ENCODE measurements around the gene ANO2. TPM values are rescaled to one million over a fixed set of nuclear protein-coding genes. Genes with fewer than 3 reads are reported as not detected.

ANO2 gene
- total and polyA plus RNA-seq, 2 experiments from 2014 or later = 2.3 to 4.6 TPM

DNA sequence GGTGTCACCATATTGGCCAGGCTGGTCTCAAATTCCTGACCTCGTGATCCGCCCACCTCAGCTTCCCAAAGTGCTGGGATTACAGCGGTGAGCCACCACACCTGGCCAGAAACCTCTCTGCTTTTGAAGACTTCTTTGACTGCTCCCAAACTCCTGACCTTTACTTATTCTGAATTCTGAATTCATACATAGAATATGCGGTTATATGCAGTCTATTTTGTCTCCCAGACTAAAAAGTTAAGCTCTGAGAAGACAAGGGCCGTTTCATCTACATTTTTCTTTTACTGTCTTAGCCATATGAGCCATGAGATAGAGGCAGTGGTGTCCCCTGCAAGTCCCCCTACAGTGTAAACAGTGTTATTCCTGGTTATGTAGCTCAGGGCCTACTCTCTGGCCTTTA lies 333.9 kb downstream of the ANO2 start:
- no peaks in the 10 kb centered on the region for H3K27me3 Mint-ChIP-seq (ENCODE audit: insufficient read depth, low read depth, poor library complexity)

More for the DNA sequence above, 333.9 kb downstream of the ANO2 start:
- no peaks in the 10 kb centered on the region for H3K79me2 ChIP-seq (replicated peaks; ENCODE audit: insufficient read depth)
- H3F3A ChIP-seq (replicated peaks; ENCODE audit: low read depth) = no peaks in the 10 kb centered on the region
- no peak for DNase-seq (ENCODE audit: low spot score)
- H3K4me3 ChIP-seq = no peak overlapping the region
- no peak overlapping the region for H3K27ac Mint-ChIP-seq
- H3K4me1 ChIP-seq (ENCODE audit: insufficient read depth) = no peaks in the 10 kb centered on the region
- H3K9me3 Mint-ChIP-seq = no peaks in the 10 kb centered on the region
- H3K36me3 Mint-ChIP-seq (ENCODE audit: low read depth) = no peaks in the 10 kb centered on the region
- no peaks in the 10 kb centered on the region for H4K20me1 ChIP-seq (replicated peaks; ENCODE audit: insufficient read depth)
- no peaks in the 10 kb centered on the region for H3K27me3 ChIP-seq (ENCODE audit: insufficient read depth)
- H3K9me2 ChIP-seq (ENCODE audit: insufficient read depth) = peaks cover 5% of the 10 kb centered on the region; the same call in 1 of the 2 replicates
- no peak overlapping the region for H3K4me2 ChIP-seq
- H3K4me1 Mint-ChIP-seq = peaks cover 6% of the 10 kb centered on the region; the same call in 2 of the 3 replicates
- TF ChIP-seq, protein P1, sequence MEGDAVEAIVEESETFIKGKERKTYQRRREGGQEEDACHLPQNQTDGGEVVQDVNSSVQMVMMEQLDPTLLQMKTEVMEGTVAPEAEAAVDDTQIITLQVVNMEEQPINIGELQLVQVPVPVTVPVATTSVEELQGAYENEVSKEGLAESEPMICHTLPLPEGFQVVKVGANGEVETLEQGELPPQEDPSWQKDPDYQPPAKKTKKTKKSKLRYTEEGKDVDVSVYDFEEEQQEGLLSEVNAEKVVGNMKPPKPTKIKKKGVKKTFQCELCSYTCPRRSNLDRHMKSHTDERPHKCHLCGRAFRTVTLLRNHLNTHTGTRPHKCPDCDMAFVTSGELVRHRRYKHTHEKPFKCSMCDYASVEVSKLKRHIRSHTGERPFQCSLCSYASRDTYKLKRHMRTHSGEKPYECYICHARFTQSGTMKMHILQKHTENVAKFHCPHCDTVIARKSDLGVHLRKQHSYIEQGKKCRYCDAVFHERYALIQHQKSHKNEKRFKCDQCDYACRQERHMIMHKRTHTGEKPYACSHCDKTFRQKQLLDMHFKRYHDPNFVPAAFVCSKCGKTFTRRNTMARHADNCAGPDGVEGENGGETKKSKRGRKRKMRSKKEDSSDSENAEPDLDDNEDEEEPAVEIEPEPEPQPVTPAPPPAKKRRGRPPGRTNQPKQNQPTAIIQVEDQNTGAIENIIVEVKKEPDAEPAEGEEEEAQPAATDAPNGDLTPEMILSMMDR (conservative IDR thresholded peaks at IDR 0.05; ENCODE audit: low read depth in 2 of 2) = no peak
- TF ChIP-seq JUNB (IDR thresholded peaks at IDR 0.05; ENCODE audit: unreplicated experiment) (no peak), EZH2phosphoT487 (IDR thresholded peaks at IDR 0.05; ENCODE audit: unreplicated experiment) (no peak), POLR2AphosphoS5 (IDR thresholded peaks at IDR 0.05; ENCODE audit: low read depth) (no peak), ZNF331 (CRISPR knock-in tag; IDR thresholded peaks at IDR 0.05; ENCODE audit: low read depth) (no peak), REST (IDR thresholded peaks at IDR 0.05; ENCODE audit: unreplicated experiment) (no peak), CREB1 (CRISPR knock-in tag; IDR thresholded peaks at IDR 0.05; ENCODE audit: low read depth) (no peak), NANOG (IDR thresholded peaks at IDR 0.05; ENCODE audit: borderline replicate concordance) (no peak), STAT1 (IDR thresholded peaks at IDR 0.05; ENCODE audit: unreplicated experiment) (no peak), ZNF114 (CRISPR knock-in tag; IDR thresholded peaks at IDR 0.05) (no peak), EZH2 (IDR thresholded peaks at IDR 0.05; ENCODE audit: low read depth, unreplicated experiment) (no peak)
- TF ChIP-seq, protein P2, sequence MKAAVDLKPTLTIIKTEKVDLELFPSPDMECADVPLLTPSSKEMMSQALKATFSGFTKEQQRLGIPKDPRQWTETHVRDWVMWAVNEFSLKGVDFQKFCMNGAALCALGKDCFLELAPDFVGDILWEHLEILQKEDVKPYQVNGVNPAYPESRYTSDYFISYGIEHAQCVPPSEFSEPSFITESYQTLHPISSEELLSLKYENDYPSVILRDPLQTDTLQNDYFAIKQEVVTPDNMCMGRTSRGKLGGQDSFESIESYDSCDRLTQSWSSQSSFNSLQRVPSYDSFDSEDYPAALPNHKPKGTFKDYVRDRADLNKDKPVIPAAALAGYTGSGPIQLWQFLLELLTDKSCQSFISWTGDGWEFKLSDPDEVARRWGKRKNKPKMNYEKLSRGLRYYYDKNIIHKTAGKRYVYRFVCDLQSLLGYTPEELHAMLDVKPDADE (IDR thresholded peaks at IDR 0.05) = no peak
- TF ChIP-seq, protein P3, sequence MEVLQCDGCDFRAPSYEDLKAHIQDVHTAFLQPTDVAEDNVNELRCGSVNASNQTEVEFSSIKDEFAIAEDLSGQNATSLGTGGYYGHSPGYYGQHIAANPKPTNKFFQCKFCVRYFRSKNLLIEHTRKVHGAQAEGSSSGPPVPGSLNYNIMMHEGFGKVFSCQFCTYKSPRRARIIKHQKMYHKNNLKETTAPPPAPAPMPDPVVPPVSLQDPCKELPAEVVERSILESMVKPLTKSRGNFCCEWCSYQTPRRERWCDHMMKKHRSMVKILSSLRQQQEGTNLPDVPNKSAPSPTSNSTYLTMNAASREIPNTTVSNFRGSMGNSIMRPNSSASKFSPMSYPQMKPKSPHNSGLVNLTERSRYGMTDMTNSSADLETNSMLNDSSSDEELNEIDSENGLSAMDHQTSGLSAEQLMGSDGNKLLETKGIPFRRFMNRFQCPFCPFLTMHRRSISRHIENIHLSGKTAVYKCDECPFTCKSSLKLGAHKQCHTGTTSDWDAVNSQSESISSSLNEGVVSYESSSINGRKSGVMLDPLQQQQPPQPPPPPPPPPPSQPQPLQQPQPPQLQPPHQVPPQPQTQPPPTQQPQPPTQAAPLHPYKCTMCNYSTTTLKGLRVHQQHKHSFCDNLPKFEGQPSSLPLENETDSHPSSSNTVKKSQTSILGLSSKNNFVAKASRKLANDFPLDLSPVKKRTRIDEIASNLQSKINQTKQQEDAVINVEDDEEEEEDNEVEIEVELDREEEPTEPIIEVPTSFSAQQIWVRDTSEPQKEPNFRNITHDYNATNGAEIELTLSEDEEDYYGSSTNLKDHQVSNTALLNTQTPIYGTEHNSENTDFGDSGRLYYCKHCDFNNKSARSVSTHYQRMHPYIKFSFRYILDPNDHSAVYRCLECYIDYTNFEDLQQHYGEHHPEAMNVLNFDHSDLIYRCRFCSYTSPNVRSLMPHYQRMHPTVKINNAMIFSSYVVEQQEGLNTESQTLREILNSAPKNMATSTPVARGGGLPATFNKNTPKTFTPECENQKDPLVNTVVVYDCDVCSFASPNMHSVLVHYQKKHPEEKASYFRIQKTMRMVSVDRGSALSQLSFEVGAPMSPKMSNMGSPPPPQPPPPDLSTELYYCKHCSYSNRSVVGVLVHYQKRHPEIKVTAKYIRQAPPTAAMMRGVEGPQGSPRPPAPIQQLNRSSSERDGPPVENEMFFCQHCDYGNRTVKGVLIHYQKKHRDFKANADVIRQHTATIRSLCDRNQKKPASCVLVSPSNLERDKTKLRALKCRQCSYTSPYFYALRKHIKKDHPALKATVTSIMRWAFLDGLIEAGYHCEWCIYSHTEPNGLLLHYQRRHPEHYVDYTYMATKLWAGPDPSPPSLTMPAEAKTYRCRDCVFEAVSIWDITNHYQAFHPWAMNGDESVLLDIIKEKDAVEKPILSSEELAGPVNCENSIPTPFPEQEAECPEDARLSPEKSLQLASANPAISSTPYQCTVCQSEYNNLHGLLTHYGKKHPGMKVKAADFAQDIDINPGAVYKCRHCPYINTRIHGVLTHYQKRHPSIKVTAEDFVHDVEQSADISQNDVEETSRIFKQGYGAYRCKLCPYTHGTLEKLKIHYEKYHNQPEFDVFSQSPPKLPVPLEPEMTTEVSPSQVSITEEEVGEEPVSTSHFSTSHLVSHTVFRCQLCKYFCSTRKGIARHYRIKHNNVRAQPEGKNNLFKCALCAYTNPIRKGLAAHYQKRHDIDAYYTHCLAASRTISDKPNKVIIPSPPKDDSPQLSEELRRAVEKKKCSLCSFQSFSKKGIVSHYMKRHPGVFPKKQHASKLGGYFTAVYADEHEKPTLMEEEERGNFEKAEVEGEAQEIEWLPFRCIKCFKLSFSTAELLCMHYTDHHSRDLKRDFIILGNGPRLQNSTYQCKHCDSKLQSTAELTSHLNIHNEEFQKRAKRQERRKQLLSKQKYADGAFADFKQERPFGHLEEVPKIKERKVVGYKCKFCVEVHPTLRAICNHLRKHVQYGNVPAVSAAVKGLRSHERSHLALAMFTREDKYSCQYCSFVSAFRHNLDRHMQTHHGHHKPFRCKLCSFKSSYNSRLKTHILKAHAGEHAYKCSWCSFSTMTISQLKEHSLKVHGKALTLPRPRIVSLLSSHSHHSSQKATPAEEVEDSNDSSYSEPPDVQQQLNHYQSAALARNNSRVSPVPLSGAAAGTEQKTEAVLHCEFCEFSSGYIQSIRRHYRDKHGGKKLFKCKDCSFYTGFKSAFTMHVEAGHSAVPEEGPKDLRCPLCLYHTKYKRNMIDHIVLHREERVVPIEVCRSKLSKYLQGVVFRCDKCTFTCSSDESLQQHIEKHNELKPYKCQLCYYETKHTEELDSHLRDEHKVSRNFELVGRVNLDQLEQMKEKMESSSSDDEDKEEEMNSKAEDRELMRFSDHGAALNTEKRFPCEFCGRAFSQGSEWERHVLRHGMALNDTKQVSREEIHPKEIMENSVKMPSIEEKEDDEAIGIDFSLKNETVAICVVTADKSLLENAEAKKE (CRISPR knock-in tag; IDR thresholded peaks at IDR 0.05) = no peak
- no peak overlapping the region; the same call in 1 of the 2 replicates for H3K27ac ChIP-seq (ENCODE audit: low read depth)
- no peaks in the 10 kb centered on the region for H3K36me3 ChIP-seq (ENCODE audit: insufficient read depth)
- no peak for ATAC-seq
- H2AFZ ChIP-seq = 0 out of 2 replicates have a peak overlapping the region, but pooled peaks have one; percentile 14
- H3K4me3 Mint-ChIP-seq = no peak overlapping the region

Data from GM23338 (cell line).